Panc1 (cell line): ENCODE data around the gene NPTX1. TPM values are rescaled to one million over a fixed set of nuclear protein-coding genes. Genes with fewer than 3 reads are reported as not detected.

Source experiments
- ATAC-seq: fragments of 200-7000 bp; cut with Tn5 transposase; 2 replicates; pipeline ENCODE4 v1.9.1; 2020; ENCODE audit warnings: mild to moderate bottlenecking, moderate library complexity
- BruUV-seq: library from RNA; stranded (reverse); fragments of 400-500 nt; replicated peaks from 2 replicates; lab custom pipeline; 2021; lab: Mats Ljungman, UMichigan
- CTCF ChIA-PET: fragments of 300-600 bp; sonication (Branson Sonifier 250); formaldehyde crosslinking; loops from one replicate; lab custom pipeline; 2022; ENCODE audit warnings: antibody characterized with exemption; lab: Charles Lee
- POLR2A ChIA-PET: fragments of 300-600 bp; sonication (Branson Sonifier 250); formaldehyde crosslinking; loops from one replicate; lab custom pipeline; 2022; ENCODE audit warnings: antibody characterized with exemption; lab: Charles Lee
- DNase-seq: peaks from one replicate; pipeline ENCODE4 v3.0.0-alpha.2; 2010; ENCODE audit warnings: low read depth, low spot score
- H3K27ac ChIP-seq: 2 replicates; pipeline ENCODE4 v1.5.1; 2011; ENCODE audit warnings: mild to moderate bottlenecking, low read length, inconsistent platforms
- H3K27me3 ChIP-seq: fragments of 200-500 bp; sonication (Bioruptor generic); 2 replicates; pipeline ENCODE4 v1.6.0; 2014; ENCODE audit warnings: low read length, inconsistent platforms; ENCODE audit not compliant: control insufficient read depth, insufficient read depth
- H3K36me3 ChIP-seq: fragments of 200-500 bp; sonication (Bioruptor generic); 2 replicates; pipeline ENCODE4 v1.5.1; 2014; ENCODE audit warnings: inconsistent platforms, mild to moderate bottlenecking, low read length, moderate library complexity; ENCODE audit not compliant: control insufficient read depth, insufficient read depth
- H3K4me1 ChIP-seq: 2 replicates; pipeline ENCODE4 v1.5.1; 2011; ENCODE audit warnings: inconsistent platforms, mild to moderate bottlenecking, low read length, moderate library complexity; ENCODE audit not compliant: control insufficient read depth, insufficient read depth
- H3K4me3 ChIP-seq, 2 experiments: 2 replicates each; pipeline ENCODE4 v1.5.1; 2011 to 2012; ENCODE audit warnings: low read depth in 2 of 2, low read length in 2 of 2, mild to moderate bottlenecking in 2 of 2, inconsistent platforms in 1 of 2, moderate library complexity in 1 of 2
- H3K9me3 ChIP-seq: fragments of 200-500 bp; sonication (Bioruptor generic); 2 replicates; pipeline ENCODE4 v1.5.1; 2014; ENCODE audit warnings: low read depth, mild to moderate bottlenecking, inconsistent platforms, low read length, moderate library complexity; ENCODE audit not compliant: control insufficient read depth, insufficient read depth
- CTCF ChIP-seq: fragments of 450-650 bp; IDR thresholded peaks from 2 replicates; pipeline ENCODE4 v1.5.1; 2017; ENCODE audit warnings: mild to moderate bottlenecking
- POLR2AphosphoS5 ChIP-seq: IDR thresholded peaks from 2 replicates; pipeline ENCODE4 v1.6.1; 2012; ENCODE audit warnings: mild to moderate bottlenecking, low read depth, low read length, moderate library complexity
- REST ChIP-seq, 2 experiments: IDR thresholded peaks; 2 replicates each; pipeline ENCODE4 v1.6.1; 2011 to 2012; ENCODE audit warnings: low read depth in 2 of 2, control low read depth in 1 of 2, low read length in 1 of 2, mild to moderate bottlenecking in 1 of 2, moderate library complexity in 1 of 2; ENCODE audit not compliant: insufficient read depth in 1 of 2
- SIN3A ChIP-seq: IDR thresholded peaks from 2 replicates; pipeline ENCODE4 v1.6.1; 2012; ENCODE audit warnings: low read depth, mild to moderate bottlenecking, low read length, moderate library complexity, borderline replicate concordance; ENCODE audit not compliant: insufficient read depth
- TCF7L2 ChIP-seq: IDR thresholded peaks from 2 replicates; pipeline ENCODE4 v1.6.1; 2011; ENCODE audit warnings: mild to moderate bottlenecking, low read depth, low read length, inconsistent platforms
- in situ Hi-C: cut with HindIII; loops from 2 replicates; pipeline ENCODE4 v1.10.0; 2016; ENCODE audit warnings: low sequenced_read_pairs, low pct_unique_long_range_greater_than_20kb
- intact Hi-C: fragments of 100-400 bp; cut with micrococcal nuclease; formaldehyde crosslinking; loops from one replicate; pipeline ENCODE4 v1.10.0; 2022; ENCODE audit not compliant: unreplicated experiment
- total RNA-seq: library from RNA; stranded (reverse); gene quantifications from one replicate; pipeline ENCODE4 v1.2.1, GENCODE V29; 2021; ENCODE audit not compliant: unreplicated experiment

Gene NPTX1
- total RNA-seq, 1 experiment from 2014 or later: 1.1 TPM

- in situ Hi-C loops: no loop called here
- Histone ChIP-seq H3K36me3 (no peaks in the 10 kb centered on the region), H3K4me1 (peaks cover 2% of the 10 kb centered on the region; the same call in 1 of the 2 replicates), H3K4me3 (no peak overlapping the region), H3K27me3 (no peaks in the 10 kb centered on the region), H3K27ac (no peak overlapping the region), H3K9me3 (no peaks in the 10 kb centered on the region)
- ChIA-PET CTCF (no interaction called here), POLR2A (no interaction called here)
- no TSS peak for BruUV-seq
- TF ChIP-seq CTCF (no peak), SIN3A (no peak), TCF7L2 (no peak), REST (IDR thresholded peaks at IDR 0.05; ENCODE audit: insufficient read depth in 1 of 2, low read depth in 2 of 2, low read length in 1 of 2) (no peak), POLR2AphosphoS5 (no peak)
- ATAC-seq (no peak), DNase-seq (no peak)
- intact Hi-C loops: no loop called here
Measured at GRCh38 chr17:80461528-80462160, 14.8 kb downstream of the NPTX1 start.

- H3K27me3 ChIP-seq: no peaks in the 10 kb centered on the region
- H3K4me3 ChIP-seq: no peak overlapping the region
- no peaks in the 10 kb centered on the region for H3K9me3 ChIP-seq
- intact Hi-C loops: no loop called here
- POLR2A ChIA-PET: no interaction called here
- no peak overlapping the region for H3K27ac ChIP-seq
- H3K4me1 ChIP-seq: peaks cover 9% of the 10 kb centered on the region
- DNase-seq (no peak), ATAC-seq (0 out of 2 replicates have a peak, but pooled peaks have one; percentile 9)
- in situ Hi-C loops: no loop called here
- H3K36me3 ChIP-seq: no peaks in the 10 kb centered on the region
- TF ChIP-seq CTCF: no peak
- no peak for TF ChIP-seq SIN3A
- TF ChIP-seq TCF7L2: no peak
- no peak for TF ChIP-seq POLR2AphosphoS5
- TF ChIP-seq REST (IDR thresholded peaks at IDR 0.05; ENCODE audit: insufficient read depth in 1 of 2, low read depth in 2 of 2, low read length in 1 of 2): no peak
- BruUV-seq: no TSS peak
- CTCF ChIA-PET: no interaction called here
Measured at GRCh38 chr17:80460429-80460834, 16.0 kb downstream of the NPTX1 start.
